Islet precursor cell (in vitro differentiated cells): Measurements from ENCODE around the gene MRPL54.

Experiments used
- DNase-seq: peaks from one replicate; pipeline ENCODE4 v3.0.0-alpha.2; 2018

Gene MRPL54

GRCh38 chr19:3770136-3770999 lies 7.9 kb downstream of the MRPL54 start:
- DNase-seq, result peak; percentile 55

DNA sequence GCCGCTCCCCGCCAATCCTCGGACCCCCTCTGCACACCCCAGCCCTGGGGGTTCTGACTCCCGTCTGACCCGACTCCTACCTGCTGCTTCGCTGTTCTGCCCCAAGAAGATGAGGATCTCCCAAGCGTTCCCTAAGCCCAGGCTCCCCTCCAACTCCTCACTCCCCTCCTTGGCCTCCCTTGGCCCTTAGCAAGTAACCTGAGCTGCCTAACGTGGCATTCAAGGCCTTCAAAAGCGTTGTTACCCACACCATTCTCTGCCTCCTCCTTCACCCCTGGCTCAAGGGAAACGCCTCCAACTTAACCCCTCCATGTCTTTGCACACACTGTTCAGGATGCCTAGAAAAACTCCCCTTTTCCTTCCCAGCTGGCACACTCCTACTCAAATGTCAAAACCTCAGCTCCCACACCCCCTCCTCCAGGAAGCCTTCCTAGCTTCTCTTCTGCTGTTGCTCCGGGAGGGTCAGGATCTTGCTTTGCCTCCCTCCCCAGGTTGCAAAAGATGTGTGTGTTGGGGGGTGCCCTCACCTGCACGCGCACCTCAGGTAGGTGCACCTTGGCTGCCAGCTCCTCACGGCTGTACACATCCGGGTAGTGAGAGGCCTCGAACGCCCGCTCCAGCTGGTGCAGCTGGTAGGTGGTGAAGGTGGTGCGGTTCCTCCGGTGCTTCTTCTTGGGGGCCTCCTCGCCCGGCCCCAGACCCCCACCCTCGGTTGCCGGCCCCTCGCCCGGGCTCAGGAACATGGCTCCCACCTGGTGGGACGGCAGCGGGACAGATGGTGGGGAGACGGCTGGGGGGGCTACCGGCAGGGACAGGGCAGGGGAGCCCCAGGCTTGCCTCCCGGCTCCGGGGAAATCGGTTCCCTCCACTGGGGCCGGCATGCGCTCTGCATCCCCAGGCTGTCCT lies 8.8 kb downstream of the MRPL54 start:
- DNase-seq, result no peak

GRCh38 chr19:3771906-3772455 lies 9.5 kb downstream of the MRPL54 start, which contains the start of gene RAX2:
Gene RAX2, minus strand, starts transcription at chr19:3772228. Its CDS starts 486 bp downstream, at chr19:3771742.
- DNase-seq, result no peak

DNA sequence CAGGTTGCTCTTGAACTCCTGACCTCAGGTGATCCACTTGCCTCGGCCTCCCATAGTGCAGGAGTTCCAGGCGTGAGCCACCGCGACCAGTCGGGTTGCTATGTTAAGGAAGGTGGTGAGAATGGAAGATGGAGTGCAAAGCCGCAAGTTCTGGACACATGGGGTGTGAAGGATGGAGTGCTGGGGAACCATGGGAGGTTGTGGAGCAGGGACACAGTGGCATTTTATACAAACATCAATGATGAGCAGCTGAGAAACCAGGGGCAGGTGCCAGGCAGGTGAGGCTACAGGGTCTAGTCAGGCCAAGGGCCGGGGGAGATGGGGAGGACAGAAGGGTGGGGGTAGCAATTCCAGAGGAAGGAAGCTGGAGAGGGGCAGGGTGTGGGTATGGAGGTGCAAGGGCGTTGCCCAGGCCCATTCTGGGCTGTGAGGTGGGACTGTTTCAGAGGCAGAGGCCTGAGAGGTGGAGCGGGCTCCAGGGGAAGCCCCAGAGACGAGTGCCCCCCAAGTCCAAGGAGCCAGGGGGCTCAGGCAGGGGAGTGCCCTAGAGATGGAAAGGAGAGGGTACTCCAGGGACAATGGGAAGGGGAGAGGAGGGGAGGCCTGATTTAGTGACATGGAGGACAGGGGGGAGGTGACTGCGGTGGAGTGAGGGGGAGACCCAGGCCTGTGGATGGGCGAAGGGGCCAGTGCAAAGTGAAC lies 11.5 kb downstream of the MRPL54 start:
- no peak for DNase-seq

DNA sequence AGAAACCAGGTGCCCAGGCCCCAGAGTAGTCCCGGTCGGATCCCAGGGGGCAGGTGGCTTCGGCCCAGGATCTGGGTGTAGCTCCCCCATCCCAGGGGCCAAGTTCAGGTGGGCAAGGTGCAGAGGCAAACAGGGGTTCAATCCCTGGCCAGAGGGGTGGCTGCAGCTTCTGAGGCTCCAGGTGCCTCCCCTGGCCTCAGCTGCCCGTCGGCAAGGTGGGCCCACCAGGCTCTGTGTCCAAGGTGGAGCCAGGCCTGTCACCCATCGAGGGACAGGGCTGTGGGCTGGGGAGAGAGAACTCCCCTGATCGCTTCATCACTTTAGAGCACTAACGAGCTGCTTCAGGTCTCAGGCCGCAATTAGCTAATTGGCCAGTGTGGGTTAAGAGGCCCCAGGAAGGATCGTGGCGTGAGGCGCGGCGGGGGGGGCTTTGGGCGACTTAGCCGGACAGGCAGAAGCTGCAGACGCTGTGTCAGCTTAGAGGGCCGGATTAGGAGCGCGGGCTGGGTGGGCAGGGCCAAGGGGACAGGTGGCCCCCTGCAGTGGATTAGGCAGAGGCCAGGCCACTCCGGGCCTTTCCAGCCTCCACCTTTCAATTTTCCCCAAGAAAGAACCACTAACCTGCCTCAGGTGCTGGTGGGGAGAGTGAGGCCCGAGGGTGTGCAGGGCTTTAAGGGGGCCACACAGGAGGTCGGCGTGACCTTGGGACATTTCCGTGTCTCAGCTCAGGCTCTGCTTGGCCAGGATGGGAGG lies 12.3 kb downstream of the MRPL54 start:
- DNase-seq, result no peak

DNA sequence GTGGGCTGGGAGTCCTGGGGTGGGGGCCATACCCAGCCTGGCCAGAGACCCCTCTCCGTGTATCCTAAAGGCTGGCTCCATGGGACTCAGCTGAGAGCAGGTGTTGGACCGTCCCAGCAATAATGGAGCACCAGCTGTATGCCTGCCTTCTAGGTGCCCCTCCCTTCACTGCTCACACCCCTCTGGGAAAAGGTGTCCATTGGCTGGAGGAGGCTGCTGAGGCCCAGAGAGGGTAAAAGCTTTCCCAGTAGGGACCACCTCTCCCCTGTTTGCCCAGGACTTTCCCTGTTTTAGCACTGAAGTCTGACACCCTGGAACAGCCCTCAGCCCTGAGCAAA lies 12.9 kb downstream of the MRPL54 start:
- DNase-seq, result no peak

DNA sequence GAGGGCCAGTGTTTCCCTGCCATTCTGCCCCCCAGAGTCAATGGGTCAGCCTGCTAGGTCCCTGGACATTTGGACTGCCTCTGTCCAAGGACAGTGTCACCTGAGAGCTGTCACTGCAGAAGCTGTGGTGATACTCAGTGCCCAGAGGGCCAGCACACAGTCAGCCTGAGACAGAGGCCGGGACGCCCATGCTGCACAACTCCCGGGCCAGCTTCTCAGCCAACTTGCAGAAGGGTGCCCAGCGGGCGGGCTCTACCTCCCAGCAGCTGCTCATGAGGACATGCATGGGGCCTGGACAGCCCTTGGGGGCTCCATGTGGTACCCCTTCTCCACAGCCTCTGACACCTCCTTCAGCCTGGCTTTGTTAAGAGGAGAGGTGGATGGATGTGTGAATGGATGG lies 13.3 kb downstream of the MRPL54 start:
- DNase-seq, result no peak

DNA sequence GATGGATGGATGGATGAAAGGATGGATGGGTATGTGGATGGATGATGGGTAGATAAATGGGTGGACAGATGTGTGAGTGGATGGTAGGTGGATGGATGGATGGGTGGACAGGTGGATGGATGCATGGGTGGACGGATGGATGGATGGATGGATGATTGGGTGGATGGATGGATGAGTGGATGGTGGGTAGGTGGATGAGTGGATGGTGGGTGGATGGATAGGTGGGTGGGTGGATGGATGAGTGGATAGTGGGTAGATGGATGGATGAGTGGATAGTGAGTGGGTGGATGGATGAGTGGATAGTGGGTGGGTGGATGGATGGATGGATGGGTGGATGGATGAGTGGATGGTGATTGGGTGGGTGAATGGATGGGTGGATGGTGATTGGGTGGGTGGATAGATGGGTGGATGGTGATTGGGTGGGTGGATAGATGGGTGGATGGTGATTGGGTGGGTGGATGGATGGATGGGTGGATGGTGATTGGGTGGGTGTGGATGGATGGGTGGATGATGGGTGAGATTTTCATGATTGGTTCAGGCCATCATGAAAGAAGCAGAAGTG lies 14.1 kb downstream of the MRPL54 start:
- DNase-seq, result no peak

DNA sequence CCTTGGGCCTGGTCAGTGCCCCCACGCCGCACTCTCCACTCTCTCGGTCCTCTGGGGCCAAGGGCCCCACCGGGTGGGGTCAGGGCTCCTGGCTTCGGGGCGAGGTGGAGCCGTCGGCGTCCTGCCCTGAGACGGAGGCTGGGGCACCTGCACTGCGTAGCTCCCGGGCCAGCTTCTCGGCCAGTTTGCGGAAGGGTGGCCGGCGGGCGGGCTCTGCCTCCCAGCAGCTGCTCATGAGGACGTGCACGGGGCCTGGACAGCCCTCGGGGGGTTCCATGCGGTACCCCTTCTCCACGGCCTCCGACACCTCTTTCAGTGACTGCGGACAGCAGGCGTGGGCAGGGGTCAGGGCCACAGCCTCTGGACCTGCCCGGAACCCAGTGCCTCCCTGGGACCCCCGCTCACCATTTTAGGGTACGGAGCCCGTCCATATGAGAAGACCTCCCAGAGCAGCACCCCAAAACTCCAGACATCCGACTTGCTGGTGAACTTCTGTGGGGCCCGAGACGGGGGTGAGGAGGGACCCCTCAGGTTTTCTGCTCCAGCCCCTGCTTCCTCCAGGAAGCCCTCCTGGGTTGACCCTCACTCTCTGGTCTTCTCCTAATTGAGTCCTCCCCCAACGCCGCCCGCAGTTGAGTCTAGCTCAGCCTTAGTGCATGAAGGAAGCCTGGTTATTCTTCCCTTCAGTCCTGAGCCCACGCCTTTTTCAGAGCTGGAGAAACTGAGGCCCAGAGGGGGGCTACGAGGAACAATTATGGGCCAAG lies 15.8 kb downstream of the MRPL54 start:
- DNase-seq, result no peak

DNA sequence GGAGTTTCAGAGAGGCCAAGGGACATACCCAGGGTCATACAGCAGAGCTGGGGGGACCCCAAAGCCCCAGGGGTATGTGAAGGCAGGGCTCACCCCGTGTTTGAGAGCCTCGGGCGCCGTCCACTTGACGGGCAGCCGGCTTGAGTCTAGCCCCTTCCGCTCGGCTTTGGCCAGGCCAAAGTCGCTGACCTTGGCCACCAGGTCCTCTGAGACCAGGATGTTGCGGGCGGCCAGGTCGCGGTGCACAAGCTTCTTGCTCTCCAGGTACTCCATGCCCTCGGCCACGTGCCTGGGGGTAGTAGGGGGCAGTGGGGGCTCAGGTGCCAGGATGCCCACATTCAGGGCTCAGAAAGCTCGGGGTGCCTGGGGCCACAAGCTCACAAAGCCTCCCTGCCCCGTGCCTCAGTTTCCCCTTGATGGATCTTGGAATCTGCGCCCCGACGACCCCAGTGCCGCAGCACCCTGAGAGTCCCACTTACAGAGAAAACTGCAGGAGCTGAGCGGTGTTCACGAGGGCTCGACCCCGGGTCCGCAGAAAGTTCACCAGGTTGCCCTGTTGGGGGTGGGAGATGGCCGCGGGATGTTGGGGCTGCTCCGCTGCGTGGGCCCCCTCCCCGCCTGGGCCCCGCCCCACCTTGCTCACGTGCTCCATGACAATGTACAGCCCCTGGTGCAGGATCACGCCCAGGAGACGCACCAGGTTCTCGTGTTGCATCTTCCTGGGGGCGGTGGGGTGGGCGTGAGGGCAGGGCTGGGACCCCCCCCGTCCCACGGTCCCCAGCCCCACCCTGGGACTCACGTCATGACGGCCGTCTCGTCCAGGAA lies 16.6 kb downstream of the MRPL54 start:
- DNase-seq, result peak; percentile 46

DNA sequence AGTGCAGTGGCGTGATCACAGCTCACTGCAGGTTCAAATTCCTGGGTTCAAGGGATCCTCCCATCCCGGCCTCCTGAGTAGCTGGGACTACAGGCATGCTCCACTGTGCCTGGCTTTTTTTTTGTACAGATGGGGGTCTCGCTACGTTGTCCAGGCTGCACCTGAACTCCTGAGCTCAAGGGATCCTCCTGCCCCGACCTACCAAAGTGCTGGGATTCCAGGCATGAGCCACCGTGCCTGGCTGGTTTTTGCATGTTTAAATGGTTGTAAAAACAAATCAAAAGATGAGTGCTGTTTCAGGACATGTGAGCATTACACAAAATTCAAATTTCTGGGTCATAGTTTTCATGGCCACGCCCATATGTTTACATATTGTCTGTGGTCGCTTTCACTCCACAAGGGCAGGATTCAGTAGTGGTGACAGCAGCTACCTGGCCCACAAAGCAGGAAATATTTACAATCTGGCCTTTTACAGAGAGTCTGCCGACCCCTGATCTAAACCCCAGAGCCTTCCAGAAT lies 18.4 kb downstream of the MRPL54 start:
- no peak for DNase-seq

DNA sequence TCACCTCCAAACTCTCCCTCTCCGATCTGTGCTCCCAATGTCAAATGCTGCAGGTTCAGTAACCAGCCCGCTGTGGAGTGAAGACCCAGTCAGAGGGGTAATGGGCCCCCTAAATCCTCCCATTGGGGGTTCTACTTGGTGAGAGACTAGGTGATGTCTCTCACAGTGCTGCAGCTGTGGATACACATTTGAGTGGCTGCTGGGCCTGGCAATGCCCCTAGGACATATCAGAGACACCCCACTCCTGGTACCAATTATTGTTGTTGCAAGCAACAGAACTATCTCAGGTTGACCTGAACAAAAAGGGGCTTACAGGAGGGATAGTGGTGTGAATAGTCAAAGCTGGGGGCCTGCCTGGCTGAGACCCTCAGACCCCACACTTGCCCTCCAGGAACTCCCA lies 19.1 kb downstream of the MRPL54 start:
- DNase-seq, result no peak

- DNase-seq, result no peak
Measured at GRCh38 chr19:3782330-3782729, 19.8 kb downstream of the MRPL54 start.

DNA sequence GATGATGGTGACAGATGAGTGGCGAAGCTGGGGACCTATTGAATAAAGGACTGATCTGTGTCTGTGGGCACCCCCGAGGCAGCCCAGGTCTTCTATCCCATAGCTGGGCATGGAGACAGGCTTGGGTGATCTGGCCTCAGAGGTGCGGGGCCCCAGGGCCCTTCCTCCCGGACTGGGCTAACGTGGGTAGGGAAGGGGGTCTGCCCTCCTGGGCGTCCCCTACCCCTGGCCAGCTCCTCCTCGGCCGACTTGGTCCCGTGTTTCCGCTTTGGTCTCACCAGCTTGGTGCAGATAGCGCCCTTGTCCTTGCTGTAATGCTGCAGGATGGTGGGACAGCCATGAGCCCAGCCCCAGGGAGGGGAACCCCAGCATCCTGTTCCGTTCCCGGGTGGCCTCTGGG lies 20.4 kb downstream of the MRPL54 start:
- no peak for DNase-seq

GRCh38 chr19:3783660-3784584 lies 21.4 kb downstream of the MRPL54 start:
- peak; percentile 70 for DNase-seq

- peak; percentile 54 for DNase-seq
Measured at GRCh38 chr19:3784607-3785450, 22.3 kb downstream of the MRPL54 start.

DNA sequence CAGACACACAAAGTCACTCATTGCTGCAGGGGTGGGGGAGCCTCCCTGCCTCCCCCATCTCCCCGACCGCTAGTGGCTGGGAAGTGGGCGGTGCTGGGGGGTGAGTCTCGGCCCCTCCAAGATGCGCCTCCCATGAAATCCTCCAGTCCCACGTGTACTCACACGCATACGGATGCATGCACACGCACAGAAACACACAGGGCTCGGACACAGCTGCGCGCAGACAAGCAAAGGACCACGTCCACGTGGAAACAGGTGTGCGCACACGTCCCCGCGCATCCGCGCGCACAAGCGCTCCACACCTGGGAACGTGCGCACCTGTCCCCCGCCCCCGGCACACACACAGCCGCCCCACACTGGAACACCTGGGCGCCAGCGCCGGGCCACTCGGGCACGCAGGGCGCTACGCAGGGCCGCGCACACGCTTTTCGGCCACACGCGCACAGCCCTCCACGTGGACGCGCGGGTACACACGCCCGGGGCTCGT lies 23.0 kb downstream of the MRPL54 start:
- DNase-seq, result peak; percentile 45
